ENCODE data around the gene BCAS1.

The BCAS1 gene

GRCh38 chr20:53954723-53955658, 115.4 kb downstream of the BCAS1 start:
- no peak for TF ChIP-seq CTCF (IDR thresholded peaks at IDR 0.05; ENCODE audit: low read depth, low read length, missing control alignments)
- H3K4me3 ChIP-seq (ENCODE audit: low read depth, low read length), result no peak overlapping the region
- DNase-seq (ENCODE audit: low read depth), result no peak

GRCh38 chr20:53952528-53953096, 117.8 kb downstream of the BCAS1 start:
- no peak for DNase-seq (ENCODE audit: low read depth)
- no peak overlapping the region for H3K4me3 ChIP-seq (ENCODE audit: low read depth, low read length)
- TF ChIP-seq CTCF (IDR thresholded peaks at IDR 0.05; ENCODE audit: low read depth, low read length, missing control alignments), result no peak

DNA sequence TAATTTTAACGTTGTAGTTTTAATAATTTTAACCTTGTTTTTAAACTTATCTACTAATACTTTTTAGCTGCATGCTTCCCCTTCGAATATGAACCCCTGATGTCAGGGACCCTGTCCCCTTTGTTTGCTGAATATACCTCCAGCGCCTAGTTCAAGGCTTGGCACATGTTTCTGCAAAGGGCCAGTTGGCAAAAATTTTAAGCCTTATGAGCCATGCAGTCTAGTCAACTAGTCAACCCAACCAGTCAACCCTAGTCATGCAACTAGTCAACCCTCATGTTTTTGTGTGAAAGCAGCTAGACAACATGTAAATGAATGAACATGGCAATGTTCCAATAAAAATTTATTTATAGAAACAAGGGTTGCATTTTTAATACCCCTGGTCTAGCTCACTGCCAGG, 119.8 kb downstream of the BCAS1 start:
- H3K4me3 ChIP-seq (ENCODE audit: low read depth, low read length), result no peak overlapping the region
- no peak for DNase-seq (ENCODE audit: low read depth)
- TF ChIP-seq CTCF (IDR thresholded peaks at IDR 0.05; ENCODE audit: low read depth, low read length, missing control alignments), result no peak

DNA sequence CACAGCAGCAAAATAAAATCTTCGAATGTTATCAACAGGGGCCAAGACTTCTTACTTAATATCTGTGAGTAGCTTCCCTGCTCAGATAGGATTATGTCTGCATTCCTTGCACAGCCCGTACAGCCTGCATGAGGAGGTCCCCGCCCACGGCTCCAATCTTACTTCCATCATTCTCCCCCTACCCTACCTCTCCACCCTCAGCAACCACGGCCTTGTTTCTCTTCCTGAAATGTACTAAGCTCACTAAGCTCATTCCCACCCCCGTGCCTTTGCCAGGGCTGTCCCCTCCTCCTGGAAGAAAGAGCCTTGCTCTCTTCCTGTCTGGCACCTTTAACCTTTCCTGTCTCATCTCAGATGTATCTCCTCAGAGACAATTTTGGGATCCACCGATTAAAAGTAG, 120.4 kb downstream of the BCAS1 start:
- DNase-seq (ENCODE audit: low read depth), result no peak
- H3K4me3 ChIP-seq (ENCODE audit: low read depth, low read length), result no peak overlapping the region
- no peak for TF ChIP-seq CTCF (IDR thresholded peaks at IDR 0.05; ENCODE audit: low read depth, low read length, missing control alignments)

GRCh38 chr20:53949319-53949839, 121.0 kb downstream of the BCAS1 start:
- H3K4me3 ChIP-seq (ENCODE audit: low read depth, low read length), result no peak overlapping the region
- no peak for TF ChIP-seq CTCF (IDR thresholded peaks at IDR 0.05; ENCODE audit: low read depth, low read length, missing control alignments)
- no peak for DNase-seq (ENCODE audit: low read depth)

- no peak for DNase-seq (ENCODE audit: low read depth)
- no peak overlapping the region for H3K4me3 ChIP-seq (ENCODE audit: low read depth, low read length)
- no peak for TF ChIP-seq CTCF (IDR thresholded peaks at IDR 0.05; ENCODE audit: low read depth, low read length, missing control alignments)
Observed at GRCh38 chr20:53948383-53949318, 121.7 kb downstream of the BCAS1 start.
